ENCODE results near the gene ZBTB20. TPM values are rescaled to one million over a fixed set of nuclear protein-coding genes. Genes with fewer than 3 reads are reported as not detected.

Gene ZBTB20
- total RNA-seq, 1 experiment from 2014 or later: 3.7 TPM

DNA sequence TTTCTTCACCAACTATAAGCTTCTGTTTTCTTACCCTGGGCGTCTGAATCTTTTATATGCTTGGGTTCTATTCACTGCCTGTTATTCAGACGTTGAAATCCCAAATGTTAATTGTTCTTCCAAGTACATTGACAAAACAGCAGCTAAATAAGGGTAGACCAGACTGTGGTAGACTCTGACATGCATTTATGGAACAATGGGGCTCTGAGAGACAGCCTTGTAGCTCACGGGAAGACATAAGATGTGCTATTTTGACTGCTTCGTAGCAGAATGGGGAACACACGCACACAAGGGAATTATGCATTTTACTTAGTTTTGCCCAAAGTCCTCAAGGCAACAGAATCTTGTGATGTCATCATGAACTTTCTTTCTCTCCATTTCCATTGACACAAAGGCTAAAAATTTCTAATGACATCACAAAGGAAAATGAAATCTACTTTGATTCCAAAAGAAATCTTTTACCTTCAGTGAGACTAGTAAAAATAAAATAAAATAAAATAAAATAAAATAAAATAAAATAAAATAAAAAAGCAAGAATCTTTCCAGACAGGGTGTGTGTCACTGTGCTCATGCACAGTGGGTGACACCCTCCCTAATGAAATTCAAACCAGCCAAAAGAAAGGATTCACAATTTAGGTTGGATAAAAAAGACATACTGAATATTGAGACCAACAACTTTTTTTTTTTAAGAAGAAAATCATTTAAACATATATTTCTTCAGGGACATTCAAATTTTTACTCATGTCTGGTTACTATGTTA is 346.6 kb downstream of the ZBTB20 start:
- Histone ChIP-seq H3F3A (ENCODE audit: low read length, unreplicated experiment) (no peaks in the 10 kb centered on the region), H3K4me3 (ENCODE audit: low read length) (no peak overlapping the region), H3K36me3 (ENCODE audit: low read depth, low read length) (no peaks in the 10 kb centered on the region), H3K9me2 (replicated peaks; ENCODE audit: low read length) (no peaks in the 10 kb centered on the region), H3K27ac (ENCODE audit: low read length) (no peak overlapping the region), H3K27me3 (ENCODE audit: low read length) (no peaks in the 10 kb centered on the region), H3K4me2 (ENCODE audit: low read length) (no peak overlapping the region), H2AFZ (ENCODE audit: low read length) (no peak overlapping the region), H4K20me1 (ENCODE audit: low read length) (no peaks in the 10 kb centered on the region), H3K79me2 (ENCODE audit: low read length) (no peaks in the 10 kb centered on the region), H3K4me1 (ENCODE audit: insufficient read depth, low read length) (no peaks in the 10 kb centered on the region), H3K9ac (ENCODE audit: low read length) (no peak overlapping the region), H3K9me3 (ENCODE audit: low read length) (no peaks in the 10 kb centered on the region)
- CTCF ChIA-PET: no interaction called here
- ATAC-seq: no peak
- intact Hi-C loops (cut with micrococcal nuclease): no loop called here
- BruUV-seq (replicated peaks): no TSS peak
- TF ChIP-seq CTCF (conservative IDR thresholded peaks at IDR 0.05; ENCODE audit: low read depth, low read length) (no peak), EZH2 (IDR thresholded peaks at IDR 0.05; ENCODE audit: low read length, unreplicated experiment) (no peak)
- no peak for DNase-seq
- POLR2A ChIA-PET (ENCODE audit: unreplicated experiment): interaction anchor here (0.6 kb wide), 1 partner anchor 34 kb away, joined by 9 read pairs; no protein-coding TSS in a partner anchor

GRCh38 chr3:114799816-114800215 is 347.3 kb downstream of the ZBTB20 start:
- ChIA-PET CTCF (no interaction called here), POLR2A (ENCODE audit: unreplicated experiment) (no interaction called here)
- H3K9me3 ChIP-seq (ENCODE audit: low read length): no peaks in the 10 kb centered on the region
- H3K4me3 ChIP-seq (ENCODE audit: low read length): no peak overlapping the region
- H3F3A ChIP-seq (ENCODE audit: low read length, unreplicated experiment): no peaks in the 10 kb centered on the region
- no peak overlapping the region for H2AFZ ChIP-seq (ENCODE audit: low read length)
- no peaks in the 10 kb centered on the region for H3K36me3 ChIP-seq (ENCODE audit: low read depth, low read length)
- H3K9me2 ChIP-seq (replicated peaks; ENCODE audit: low read length): no peaks in the 10 kb centered on the region
- no peak for TF ChIP-seq EZH2 (IDR thresholded peaks at IDR 0.05; ENCODE audit: low read length, unreplicated experiment)
- no peak for TF ChIP-seq CTCF (conservative IDR thresholded peaks at IDR 0.05; ENCODE audit: low read depth, low read length)
- no peak for TF ChIP-seq EZH2phosphoT487 (IDR thresholded peaks at IDR 0.05; ENCODE audit: borderline replicate concordance, low read length)
- H3K9ac ChIP-seq (ENCODE audit: low read length): no peak overlapping the region
- ATAC-seq: no peak
- H3K4me2 ChIP-seq (ENCODE audit: low read length): no peak overlapping the region
- H4K20me1 ChIP-seq (ENCODE audit: low read length): no peaks in the 10 kb centered on the region
- H3K27ac ChIP-seq (ENCODE audit: low read length): no peak overlapping the region
- no peaks in the 10 kb centered on the region for H3K27me3 ChIP-seq (ENCODE audit: low read length)
- H3K79me2 ChIP-seq (ENCODE audit: low read length): no peaks in the 10 kb centered on the region
- no TSS peak for BruUV-seq (replicated peaks)
- intact Hi-C loops (cut with micrococcal nuclease): no loop called here
- DNase-seq: no peak
- no peaks in the 10 kb centered on the region for H3K4me1 ChIP-seq (ENCODE audit: insufficient read depth, low read length)

GRCh38 chr3:114796796-114797195 is 350.3 kb downstream of the ZBTB20 start:
- CTCF ChIA-PET: no interaction called here
- intact Hi-C loops (cut with micrococcal nuclease): no loop called here
- no TSS peak for BruUV-seq (replicated peaks)

More at GRCh38 chr3:114796796-114797195, 350.3 kb downstream of the ZBTB20 start:
- no peaks in the 10 kb centered on the region for H3F3A ChIP-seq (ENCODE audit: low read length, unreplicated experiment)
- no peak for DNase-seq
- H3K27ac ChIP-seq (ENCODE audit: low read length): no peak overlapping the region
- no peak overlapping the region for H3K4me2 ChIP-seq (ENCODE audit: low read length)
- no peaks in the 10 kb centered on the region for H3K27me3 ChIP-seq (ENCODE audit: low read length)
- H3K4me3 ChIP-seq (ENCODE audit: low read length): no peak overlapping the region
- H4K20me1 ChIP-seq (ENCODE audit: low read length): no peaks in the 10 kb centered on the region
- H3K4me1 ChIP-seq (ENCODE audit: insufficient read depth, low read length): no peaks in the 10 kb centered on the region
- no peak for ATAC-seq
- H3K9ac ChIP-seq (ENCODE audit: low read length): no peak overlapping the region
- no peaks in the 10 kb centered on the region for H3K79me2 ChIP-seq (ENCODE audit: low read length)
- POLR2A ChIA-PET (ENCODE audit: unreplicated experiment): no interaction called here
- no peaks in the 10 kb centered on the region for H3K9me2 ChIP-seq (replicated peaks; ENCODE audit: low read length)
- no peaks in the 10 kb centered on the region for H3K36me3 ChIP-seq (ENCODE audit: low read depth, low read length)
- H2AFZ ChIP-seq (ENCODE audit: low read length): no peak overlapping the region
- no peaks in the 10 kb centered on the region for H3K9me3 ChIP-seq (ENCODE audit: low read length)
- TF ChIP-seq EZH2 (IDR thresholded peaks at IDR 0.05; ENCODE audit: low read length, unreplicated experiment): no peak
- no peak for TF ChIP-seq CTCF (conservative IDR thresholded peaks at IDR 0.05; ENCODE audit: low read depth, low read length)
- no peak for TF ChIP-seq EZH2phosphoT487 (IDR thresholded peaks at IDR 0.05; ENCODE audit: borderline replicate concordance, low read length)

Measured in PC-3 (cell line).